ENCODE measurements around the gene PSMB9. TPM values are rescaled to one million over a fixed set of nuclear protein-coding genes. Genes with fewer than 3 reads are reported as not detected.
A peak's percentile ranks its signal among the peaks of the same experiment; 100 is the strongest.

PSMB9 gene
- total and polyA plus RNA-seq, 9 of the 15 experiments (the other 6 are each of a cell fraction or from before 2014, with no cell fraction given) = 1.1 to 3.7 (median 2.4) TPM

- TF ChIP-seq JUN (IDR thresholded peaks at IDR 0.05; ENCODE audit: borderline replicate concordance, low read depth, low read length) (no peak), JUN (CRISPR knock-in tag; IDR thresholded peaks at IDR 0.05; ENCODE audit: borderline replicate concordance) (no peak), ETV5 (CRISPR knock-in tag; IDR thresholded peaks at IDR 0.05; ENCODE audit: low read depth) (no peak; the same call in 1 of the 2 replicates), SPI1 (IDR thresholded peaks at IDR 0.05; ENCODE audit: borderline replicate concordance, low read depth, low read length) (peak; percentile 58), POLR2G (IDR thresholded peaks at IDR 0.05; ENCODE audit: low read depth, low read length) (peak; percentile 87), FOSL1 (tag; conservative IDR thresholded peaks at IDR 0.05) (no peak), MGA (IDR thresholded peaks at IDR 0.05) (no peak), PML (IDR thresholded peaks at IDR 0.05; ENCODE audit: low read length) (no peak), THRB (CRISPR knock-in tag; conservative IDR thresholded peaks at IDR 0.05) (no peak), MLX (CRISPR knock-in tag; conservative IDR thresholded peaks at IDR 0.05) (no peak)
- TF ChIP-seq, protein P1, sequence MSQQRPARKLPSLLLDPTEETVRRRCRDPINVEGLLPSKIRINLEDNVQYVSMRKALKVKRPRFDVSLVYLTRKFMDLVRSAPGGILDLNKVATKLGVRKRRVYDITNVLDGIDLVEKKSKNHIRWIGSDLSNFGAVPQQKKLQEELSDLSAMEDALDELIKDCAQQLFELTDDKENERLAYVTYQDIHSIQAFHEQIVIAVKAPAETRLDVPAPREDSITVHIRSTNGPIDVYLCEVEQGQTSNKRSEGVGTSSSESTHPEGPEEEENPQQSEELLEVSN (IDR thresholded peaks at IDR 0.05; ENCODE audit: borderline replicate concordance in 1 of 2, extremely low read depth in 1 of 2, insufficient read depth in 1 of 2, insufficient read length in 1 of 2, low read depth in 1 of 2, low read length in 1 of 2, poor library complexity in 1 of 2, severe bottlenecking in 1 of 2) = peak; percentile 14 to 45
These were observed 15.7 kb upstream of the PSMB9 start, which contains the start of gene TAP2 (continued) for GRCh38 chr6:32838114-32838958.

All from K562 (cell line).